Lung (tissue), 12 donors: Measurements from ENCODE around the gene COL6A5. TPM values are rescaled to one million over a fixed set of nuclear protein-coding genes. Genes with fewer than 3 reads are reported as not detected.

Experiments
- ATAC-seq: fragments of 200-7000 bp; cut with Tn5 transposase; one replicate; pipeline ENCODE4 v1.9.1; 2020; ENCODE audit warnings: moderate number of reproducible peaks; ENCODE audit not compliant: insufficient read depth, low FRiP score
- DNase-seq, 3 donors: peaks; one replicate each; pipeline ENCODE4 v3.0.0-alpha.2; 2013 to 2017
- H3K27ac ChIP-seq, 2 donors: one replicate each; pipeline ENCODE4 v1.5.1; 2013; ENCODE audit warnings: mild to moderate bottlenecking in 2 of 2, moderate library complexity in 2 of 2, control low read depth in 1 of 2, inconsistent platforms in 1 of 2, low read depth in 1 of 2, low read length in 1 of 2
- H3K27me3 ChIP-seq, 3 donors: one replicate each; pipeline ENCODE4 v1.5.1; 2013; ENCODE audit warnings: low read length in 2 of 3; ENCODE audit not compliant: control insufficient read depth in 3 of 3, insufficient read depth in 3 of 3
- H3K36me3 ChIP-seq, 4 donors: one replicate each; pipeline ENCODE4 v1.5.1; 2013; ENCODE audit warnings: low read length in 4 of 4, mild to moderate bottlenecking in 1 of 4, moderate library complexity in 1 of 4; ENCODE audit not compliant: control insufficient read depth in 4 of 4, insufficient read depth in 4 of 4
- H3K4me1 ChIP-seq, 5 donors: one replicate each; pipeline ENCODE4 v1.5.1; 2013; ENCODE audit warnings: low read length in 5 of 5, mild to moderate bottlenecking in 2 of 5, moderate library complexity in 1 of 5; ENCODE audit not compliant: control insufficient read depth in 5 of 5, insufficient read depth in 5 of 5
- H3K4me3 ChIP-seq: one replicate; pipeline ENCODE4 v1.5.1; 2013; ENCODE audit warnings: mild to moderate bottlenecking, control low read depth, moderate library complexity
- H3K9ac ChIP-seq, 2 donors: one replicate each; pipeline ENCODE4 v1.5.1; 2013; ENCODE audit warnings: low read length in 2 of 2, control low read depth in 1 of 2; ENCODE audit not compliant: insufficient read depth in 1 of 2
- H3K9me3 ChIP-seq, 4 donors: one replicate each; pipeline ENCODE4 v1.5.1; 2013; ENCODE audit warnings: low read length in 3 of 4, mild to moderate bottlenecking in 1 of 4, moderate library complexity in 1 of 4; ENCODE audit not compliant: control insufficient read depth in 4 of 4, insufficient read depth in 3 of 4
- WGBS, 2 donors: extraction: QIAGEN DNeasy Blood & Tissue Kit; methylation state at CpG; one replicate each; pipeline ENCODE4 v1.1.7; 2013; 5-methylcytosine and 5-hydroxymethylcytosine counted together
- polyA plus RNA-seq, 2 donors: library from polyadenylated mRNA; stranded (reverse); fragments of 200-250 nt; gene quantifications; one replicate each; pipeline ENCODE4 v1.2.1, GENCODE V29; 2013
- total RNA-seq, 2 donors: library from RNA; depleted of rRNA in 1 of 2; stranded (reverse); fragments of >200 nt in 1 of 2; gene quantifications; one replicate each; pipeline ENCODE4 v1.2.1, GENCODE V29; 2014 to 2021
- TF ChIP-seq, protein P1 (sequence below): IDR thresholded peaks from 2 replicates; pipeline ENCODE4 v1.5.1; 2012; ENCODE audit warnings: mild to moderate bottlenecking; ENCODE audit errors: control extremely low read depth, extremely low read depth
- donor health status: control.
- donor health status: control.
- donor health status: Bipolar disorder and iron deficiency.
- donor health status: healthy.
- donor health status: DM: yes; HTN: yes; CAD: no.

COL6A5 gene
- total and polyA plus RNA-seq, 4 donors, result 0.90 to 9.4 (median 4.4) TPM

- Histone ChIP-seq H3K4me1 (peaks cover 0 to 8% (median 0%) of the 10 kb centered on the region in 5 donors), H3K36me3 (peaks cover 0 to 3% (median 2%) of the 10 kb centered on the region in 4 donors), H3K27me3 (no peaks in the 10 kb centered on the region), H3K27ac (no peak overlapping the region), H3K9me3 (no peaks in the 10 kb centered on the region), H3K9ac (no peak overlapping the region), H3K4me3 (no peak overlapping the region)
- TF ChIP-seq, protein P1, sequence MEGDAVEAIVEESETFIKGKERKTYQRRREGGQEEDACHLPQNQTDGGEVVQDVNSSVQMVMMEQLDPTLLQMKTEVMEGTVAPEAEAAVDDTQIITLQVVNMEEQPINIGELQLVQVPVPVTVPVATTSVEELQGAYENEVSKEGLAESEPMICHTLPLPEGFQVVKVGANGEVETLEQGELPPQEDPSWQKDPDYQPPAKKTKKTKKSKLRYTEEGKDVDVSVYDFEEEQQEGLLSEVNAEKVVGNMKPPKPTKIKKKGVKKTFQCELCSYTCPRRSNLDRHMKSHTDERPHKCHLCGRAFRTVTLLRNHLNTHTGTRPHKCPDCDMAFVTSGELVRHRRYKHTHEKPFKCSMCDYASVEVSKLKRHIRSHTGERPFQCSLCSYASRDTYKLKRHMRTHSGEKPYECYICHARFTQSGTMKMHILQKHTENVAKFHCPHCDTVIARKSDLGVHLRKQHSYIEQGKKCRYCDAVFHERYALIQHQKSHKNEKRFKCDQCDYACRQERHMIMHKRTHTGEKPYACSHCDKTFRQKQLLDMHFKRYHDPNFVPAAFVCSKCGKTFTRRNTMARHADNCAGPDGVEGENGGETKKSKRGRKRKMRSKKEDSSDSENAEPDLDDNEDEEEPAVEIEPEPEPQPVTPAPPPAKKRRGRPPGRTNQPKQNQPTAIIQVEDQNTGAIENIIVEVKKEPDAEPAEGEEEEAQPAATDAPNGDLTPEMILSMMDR, result no peak
- WGBS, 2 donors, result 29 to 59% methylated on average over 1 of the region's 1 CpG
- DNase-seq (no peak), ATAC-seq (no peak)
These were observed 182.6 kb downstream of the COL6A5 start for GRCh38 chr3:130528120-130528519.

- ATAC-seq (no peak), DNase-seq (no peak)
- no peaks in the 10 kb centered on the region for H3K9me3 ChIP-seq
- no peak overlapping the region for H3K9ac ChIP-seq
- H3K27me3 ChIP-seq, result no peaks in the 10 kb centered on the region
- WGBS, 2 donors, result 65 to 72% methylated on average over 5 of the region's 5 CpGs
- H3K4me1 ChIP-seq, result peaks cover 0 to 8% (median 0%) of the 10 kb centered on the region in 5 donors
- H3K4me3 ChIP-seq, result no peak overlapping the region
- peaks cover 0 to 3% (median 2%) of the 10 kb centered on the region in 4 donors for H3K36me3 ChIP-seq
- TF ChIP-seq, protein P1, result no peak
- no peak overlapping the region for H3K27ac ChIP-seq
These were observed 184.2 kb downstream of the COL6A5 start for GRCh38 chr3:130529486-130530215.

- Histone ChIP-seq H3K27me3 (no peaks in the 10 kb centered on the region), H3K4me3 (no peak overlapping the region), H3K9me3 (no peaks in the 10 kb centered on the region), H3K27ac (no peak overlapping the region), H3K36me3 (peaks cover 0 to 3% (median 0%) of the 10 kb centered on the region in 4 donors), H3K9ac (no peak overlapping the region), H3K4me1 (peaks cover 0 to 16% (median 8%) of the 10 kb centered on the region in 5 donors)
- WGBS, 2 donors, result 58 to 75% methylated on average over 2 of the region's 2 CpGs
- TF ChIP-seq, protein P1, result no peak
- DNase-seq, result no peak
- ATAC-seq, result no peak
These were observed 187.8 kb downstream of the COL6A5 start for GRCh38 chr3:130533247-130533646.

Other genes with a start within 250 kb of the COL6A5 start
- gene COL6A6, start 171.5 kb downstream of the COL6A5 start, total RNA-seq, result 10 to 100 TPM in 1 of 2 donors, 1 to 10 TPM in 1; 4.8 to 42.8 TPM
- 1 to 10 TPM in 1 of 2 donors, under 1 TPM in 1; 0.32 to 2.8 TPM for gene COL6A6, start 171.5 kb downstream of the COL6A5 start, polyA plus RNA-seq